T-helper 2 cell treated with Interferon-gamma antibody and Interleukin-4, amounts not matched to agents 5 μg/mL and 100 μg/mL, for 36 hours (primary cell): ENCODE data around the gene PLSCR3.

Experiments
- DNase-seq: peaks from one replicate; pipeline ENCODE4 v3.0.0; 2021; ENCODE audit warnings: low spot score
- H3K27ac Mint-ChIP-seq: one replicate; pipeline ENCODE4 v1.8.0; 2021; ENCODE audit warnings: mild to moderate bottlenecking, mixed read lengths
- H3K27me3 Mint-ChIP-seq: one replicate; pipeline ENCODE4 v1.8.0; 2021; ENCODE audit warnings: low read depth, mixed read lengths
- H3K36me3 Mint-ChIP-seq: one replicate; pipeline ENCODE4 v1.8.0; 2021; ENCODE audit warnings: low read depth, mixed read lengths
- H3K4me1 Mint-ChIP-seq: one replicate; pipeline ENCODE4 v1.8.0; 2021; ENCODE audit warnings: low read depth, mixed read lengths
- H3K4me3 Mint-ChIP-seq: one replicate; pipeline ENCODE4 v1.8.0; 2022; ENCODE audit warnings: mild to moderate bottlenecking, moderate library complexity, mixed read lengths
- H3K9me3 Mint-ChIP-seq: one replicate; pipeline ENCODE4 v1.8.0; 2021; ENCODE audit warnings: mixed read lengths

Gene PLSCR3

DNA sequence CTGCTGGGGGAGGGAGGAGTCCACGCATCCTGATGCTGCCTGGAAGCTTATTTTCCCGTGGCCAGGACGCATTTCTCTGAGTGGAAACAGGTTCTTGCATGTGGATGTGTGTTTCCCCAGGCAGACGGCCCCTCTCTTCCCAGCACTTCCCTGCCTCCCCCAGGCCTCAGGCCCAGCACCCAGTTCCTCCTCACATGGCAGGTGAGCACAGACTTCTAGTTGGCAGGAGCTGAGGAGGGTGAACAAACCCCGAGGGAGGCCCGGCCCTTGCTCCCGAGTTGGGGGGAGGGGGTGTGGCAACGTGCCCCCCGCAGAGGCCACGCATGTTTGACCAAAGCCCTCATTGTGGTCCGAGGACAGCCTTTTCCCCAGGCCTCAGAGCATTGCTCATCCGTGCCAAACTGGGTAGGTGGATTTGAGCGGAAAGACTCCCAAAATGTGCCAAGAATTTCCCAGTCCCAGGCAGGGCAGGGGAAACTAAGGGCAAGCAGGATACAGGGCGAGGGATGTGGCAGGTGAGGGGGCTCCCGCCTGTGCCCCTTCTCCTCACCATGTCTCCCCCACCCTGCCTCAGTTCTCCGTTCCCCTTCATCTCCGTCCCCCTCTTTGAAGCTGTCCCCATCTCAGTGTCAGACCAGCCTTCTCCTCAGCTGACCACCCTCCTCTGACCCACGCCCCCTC is 24.3 kb upstream of the PLSCR3 start:
- H3K4me3 Mint-ChIP-seq, result no peak overlapping the region
- H3K9me3 Mint-ChIP-seq, result no peaks in the 10 kb centered on the region
- H3K27me3 Mint-ChIP-seq, result no peaks in the 10 kb centered on the region
- no peaks in the 10 kb centered on the region for H3K4me1 Mint-ChIP-seq
- H3K27ac Mint-ChIP-seq, result no peak overlapping the region
- no peak for DNase-seq
- H3K36me3 Mint-ChIP-seq, result no peaks in the 10 kb centered on the region

DNA sequence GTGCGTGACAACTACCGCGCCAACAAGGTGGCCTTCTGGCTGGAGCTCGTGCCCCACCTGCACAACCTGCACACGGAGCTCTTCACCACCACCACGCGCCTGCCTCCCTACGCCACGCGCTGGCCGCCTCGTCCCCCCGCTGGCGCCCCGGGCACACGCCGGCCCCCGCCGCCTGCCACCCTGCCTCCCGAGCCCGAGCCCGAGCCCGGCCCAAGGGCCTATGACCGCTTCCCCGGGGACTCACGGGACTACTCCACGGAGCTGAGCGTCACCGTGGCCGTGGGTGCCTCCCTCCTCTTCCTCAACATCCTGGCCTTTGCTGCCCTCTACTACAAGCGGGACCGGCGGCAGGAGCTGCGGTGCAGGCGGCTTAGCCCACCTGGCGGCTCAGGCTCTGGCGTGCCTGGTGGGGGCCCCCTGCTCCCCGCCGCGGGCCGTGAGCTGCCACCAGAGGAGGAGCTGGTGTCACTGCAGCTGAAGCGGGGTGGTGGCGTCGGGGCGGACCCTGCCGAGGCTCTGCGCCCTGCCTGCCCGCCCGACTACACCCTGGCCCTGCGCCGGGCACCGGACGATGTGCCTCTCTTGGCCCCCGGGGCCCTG is 22.8 kb upstream of the PLSCR3 start:
- no peak for DNase-seq
- H3K4me1 Mint-ChIP-seq, result no peaks in the 10 kb centered on the region
- no peaks in the 10 kb centered on the region for H3K36me3 Mint-ChIP-seq
- H3K4me3 Mint-ChIP-seq, result no peak overlapping the region
- H3K9me3 Mint-ChIP-seq, result no peaks in the 10 kb centered on the region
- no peak overlapping the region for H3K27ac Mint-ChIP-seq
- no peaks in the 10 kb centered on the region for H3K27me3 Mint-ChIP-seq

GRCh38 chr17:7416323-7416722 is 22.0 kb upstream of the PLSCR3 start:
- H3K4me1 Mint-ChIP-seq, result no peaks in the 10 kb centered on the region
- H3K4me3 Mint-ChIP-seq, result no peak overlapping the region
- H3K27ac Mint-ChIP-seq, result no peak overlapping the region
- no peaks in the 10 kb centered on the region for H3K9me3 Mint-ChIP-seq
- no peaks in the 10 kb centered on the region for H3K36me3 Mint-ChIP-seq
- DNase-seq, result no peak
- no peaks in the 10 kb centered on the region for H3K27me3 Mint-ChIP-seq

GRCh38 chr17:7415784-7416183 is 21.5 kb upstream of the PLSCR3 start:
- DNase-seq, result no peak
- H3K9me3 Mint-ChIP-seq, result no peaks in the 10 kb centered on the region
- no peaks in the 10 kb centered on the region for H3K4me1 Mint-ChIP-seq
- H3K36me3 Mint-ChIP-seq, result no peaks in the 10 kb centered on the region
- no peak overlapping the region for H3K27ac Mint-ChIP-seq
- H3K4me3 Mint-ChIP-seq, result no peak overlapping the region
- H3K27me3 Mint-ChIP-seq, result no peaks in the 10 kb centered on the region

DNA sequence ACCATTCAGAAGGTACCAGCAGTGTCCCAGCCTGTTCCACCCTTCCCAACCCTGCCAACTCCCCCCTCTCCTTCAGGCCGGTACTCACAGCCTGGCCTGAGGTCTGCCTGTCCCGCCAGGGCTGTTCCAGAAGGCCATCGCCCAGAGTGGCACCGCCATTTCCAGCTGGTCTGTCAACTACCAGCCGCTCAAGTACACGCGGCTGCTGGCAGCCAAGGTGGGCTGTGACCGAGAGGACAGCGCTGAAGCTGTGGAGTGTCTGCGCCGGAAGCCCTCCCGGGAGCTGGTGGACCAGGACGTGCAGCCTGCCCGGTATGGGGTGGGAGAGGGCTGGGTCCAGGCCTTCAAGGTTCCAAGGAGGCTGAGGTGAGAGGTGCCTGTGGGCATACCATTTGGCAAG is 20.5 kb upstream of the PLSCR3 start:
- DNase-seq, result no peak
- no peaks in the 10 kb centered on the region for H3K9me3 Mint-ChIP-seq
- no peaks in the 10 kb centered on the region for H3K27me3 Mint-ChIP-seq
- no peaks in the 10 kb centered on the region for H3K36me3 Mint-ChIP-seq
- H3K4me1 Mint-ChIP-seq, result no peaks in the 10 kb centered on the region
- H3K4me3 Mint-ChIP-seq, result no peak overlapping the region
- no peak overlapping the region for H3K27ac Mint-ChIP-seq

GRCh38 chr17:7413346-7413985 is 19.1 kb upstream of the PLSCR3 start:
- H3K4me1 Mint-ChIP-seq, result no peaks in the 10 kb centered on the region
- no peak overlapping the region for H3K27ac Mint-ChIP-seq
- H3K36me3 Mint-ChIP-seq, result no peaks in the 10 kb centered on the region
- H3K27me3 Mint-ChIP-seq, result peaks cover 7% of the 10 kb centered on the region
- H3K9me3 Mint-ChIP-seq, result no peaks in the 10 kb centered on the region
- no peak overlapping the region for H3K4me3 Mint-ChIP-seq
- no peak for DNase-seq

DNA sequence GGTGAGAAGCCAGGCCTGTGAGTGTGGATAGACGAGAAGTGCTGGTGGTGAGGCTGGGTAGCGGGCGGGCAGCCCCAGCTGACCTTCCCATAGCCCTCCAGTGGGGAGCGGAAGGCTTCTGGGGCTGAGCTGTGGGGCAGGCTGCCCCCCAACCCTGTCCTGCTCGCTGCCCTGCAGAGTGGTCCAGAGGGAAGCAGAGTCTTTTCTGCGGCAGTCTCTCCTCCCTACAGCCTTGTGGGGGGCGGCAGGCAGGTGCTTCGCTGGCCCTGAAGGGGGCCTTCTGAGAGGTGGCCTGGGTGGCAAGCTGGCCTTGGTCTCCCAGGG is 17.1 kb upstream of the PLSCR3 start:
- DNase-seq, result no peak
- no peaks in the 10 kb centered on the region for H3K36me3 Mint-ChIP-seq
- H3K4me3 Mint-ChIP-seq, result no peak overlapping the region

GRCh38 chr17:7410634-7411426 is 16.5 kb upstream of the PLSCR3 start:
- peaks cover 21% of the 10 kb centered on the region for H3K27me3 Mint-ChIP-seq
- DNase-seq, result no peak
- H3K9me3 Mint-ChIP-seq, result no peaks in the 10 kb centered on the region
- H3K4me3 Mint-ChIP-seq, result no peak overlapping the region
- H3K36me3 Mint-ChIP-seq, result no peaks in the 10 kb centered on the region
- peaks cover 2% of the 10 kb centered on the region for H3K4me1 Mint-ChIP-seq
- H3K27ac Mint-ChIP-seq, result no peak overlapping the region

More for the DNA sequence above, 17.1 kb upstream of the PLSCR3 start:
- no peak overlapping the region for H3K27ac Mint-ChIP-seq
- H3K4me1 Mint-ChIP-seq, result no peaks in the 10 kb centered on the region
- H3K9me3 Mint-ChIP-seq, result no peaks in the 10 kb centered on the region
- peaks cover 16% of the 10 kb centered on the region for H3K27me3 Mint-ChIP-seq

DNA sequence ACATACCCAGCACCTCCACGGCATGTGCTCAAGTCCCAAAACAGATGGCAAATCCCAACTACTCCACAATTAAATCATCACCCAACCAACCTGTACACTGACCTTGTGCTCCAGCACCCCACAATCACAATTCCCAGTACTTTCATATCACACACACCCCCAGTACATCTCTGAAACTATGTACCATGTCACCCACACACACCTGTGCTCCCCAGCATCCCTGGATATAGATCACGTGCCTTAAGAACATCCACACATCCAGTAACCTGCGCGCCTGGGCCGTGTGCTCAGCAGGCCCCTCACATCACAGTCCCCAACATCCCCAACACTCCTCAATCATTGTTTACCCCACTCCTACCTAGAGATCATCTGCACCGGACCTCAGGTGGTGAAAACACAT is 15.4 kb upstream of the PLSCR3 start:
- Mint-ChIP-seq H3K4me3 (no peak overlapping the region), H3K36me3 (no peaks in the 10 kb centered on the region), H3K27ac (no peak overlapping the region), H3K27me3 (peaks cover 25% of the 10 kb centered on the region), H3K4me1 (peaks cover 4% of the 10 kb centered on the region), H3K9me3 (no peaks in the 10 kb centered on the region)
- no peak for DNase-seq

GRCh38 chr17:7408863-7409262 is 14.5 kb upstream of the PLSCR3 start:
- Mint-ChIP-seq H3K36me3 (no peaks in the 10 kb centered on the region), H3K27me3 (peaks cover 27% of the 10 kb centered on the region), H3K27ac (no peak overlapping the region), H3K4me1 (peaks cover 4% of the 10 kb centered on the region), H3K4me3 (no peak overlapping the region), H3K9me3 (no peaks in the 10 kb centered on the region)
- DNase-seq, result no peak

- H3K36me3 Mint-ChIP-seq, result no peaks in the 10 kb centered on the region
- no peak overlapping the region for H3K4me3 Mint-ChIP-seq
- no peaks in the 10 kb centered on the region for H3K9me3 Mint-ChIP-seq
- H3K4me1 Mint-ChIP-seq, result peaks cover 5% of the 10 kb centered on the region
- DNase-seq, result no peak
- peaks cover 27% of the 10 kb centered on the region for H3K27me3 Mint-ChIP-seq
- no peak overlapping the region for H3K27ac Mint-ChIP-seq
Observed at GRCh38 chr17:7408252-7408727, 14.0 kb upstream of the PLSCR3 start.

DNA sequence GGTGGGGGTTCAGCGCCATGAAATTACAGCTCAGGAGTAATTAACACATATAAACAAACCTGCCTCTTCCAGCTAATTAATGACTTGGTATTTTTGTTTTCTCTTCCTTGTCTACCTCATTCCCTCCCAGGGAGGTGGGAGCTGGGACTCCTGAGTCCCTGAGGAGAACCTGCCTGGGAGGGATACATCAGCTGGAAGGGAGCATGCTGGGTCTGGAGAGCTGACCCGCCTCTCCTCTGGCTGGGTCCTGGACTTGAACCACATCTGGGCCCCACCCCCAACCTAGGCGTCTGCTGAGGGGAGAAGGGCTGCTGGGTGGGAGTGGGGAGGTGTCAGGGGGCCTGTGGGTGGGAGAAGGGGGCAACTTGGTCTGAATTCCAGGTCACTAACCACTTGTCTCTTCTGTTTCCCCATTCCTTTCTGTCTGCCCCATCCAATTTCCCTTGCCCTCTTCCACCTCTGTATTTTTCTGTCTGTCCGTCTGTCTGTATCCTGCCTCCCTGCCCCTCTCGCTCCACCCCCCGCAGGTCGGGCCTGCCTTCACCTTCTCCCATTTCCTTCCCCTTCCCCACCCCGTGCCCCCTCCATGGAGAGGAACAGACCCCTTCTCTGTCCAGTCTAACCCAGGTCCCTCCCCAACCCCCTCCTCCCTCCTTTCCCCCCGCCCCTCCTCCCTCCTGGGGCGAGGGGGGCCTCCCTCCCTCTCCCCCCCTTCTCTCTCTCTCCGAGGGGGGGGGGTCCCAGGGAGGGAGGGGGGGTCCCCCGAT is 13.3 kb upstream of the PLSCR3 start, which contains the start of gene NLGN2:
NLGN2 (plus strand) TSS at position 361 of the 767 bp plus-strand sequence. CDS start 411 bp downstream, outside the sequence.
- H3K4me1 Mint-ChIP-seq, result peaks cover 10% of the 10 kb centered on the region
- H3K27me3 Mint-ChIP-seq, result peaks cover 27% of the 10 kb centered on the region
- DNase-seq, result no peak
- no peak within 1 kb of the TSS for H3K27ac Mint-ChIP-seq
- no peak within 1 kb of the TSS for H3K4me3 Mint-ChIP-seq
- H3K36me3 Mint-ChIP-seq, result no peaks in the 10 kb centered on the region
- H3K9me3 Mint-ChIP-seq, result no peaks in the 10 kb centered on the region

- peaks cover 10% of the 10 kb centered on the region for H3K4me1 Mint-ChIP-seq
- H3K27ac Mint-ChIP-seq, result no peak overlapping the region
- H3K4me3 Mint-ChIP-seq, result no peak overlapping the region
- peaks cover 27% of the 10 kb centered on the region for H3K27me3 Mint-ChIP-seq
- DNase-seq, result no peak
- H3K9me3 Mint-ChIP-seq, result no peaks in the 10 kb centered on the region
- H3K36me3 Mint-ChIP-seq, result no peaks in the 10 kb centered on the region
Observed at GRCh38 chr17:7407082-7407481, 12.8 kb upstream of the PLSCR3 start.
